Measurements from ENCODE around the gene RFTN1.

RFTN1 gene

DNA sequence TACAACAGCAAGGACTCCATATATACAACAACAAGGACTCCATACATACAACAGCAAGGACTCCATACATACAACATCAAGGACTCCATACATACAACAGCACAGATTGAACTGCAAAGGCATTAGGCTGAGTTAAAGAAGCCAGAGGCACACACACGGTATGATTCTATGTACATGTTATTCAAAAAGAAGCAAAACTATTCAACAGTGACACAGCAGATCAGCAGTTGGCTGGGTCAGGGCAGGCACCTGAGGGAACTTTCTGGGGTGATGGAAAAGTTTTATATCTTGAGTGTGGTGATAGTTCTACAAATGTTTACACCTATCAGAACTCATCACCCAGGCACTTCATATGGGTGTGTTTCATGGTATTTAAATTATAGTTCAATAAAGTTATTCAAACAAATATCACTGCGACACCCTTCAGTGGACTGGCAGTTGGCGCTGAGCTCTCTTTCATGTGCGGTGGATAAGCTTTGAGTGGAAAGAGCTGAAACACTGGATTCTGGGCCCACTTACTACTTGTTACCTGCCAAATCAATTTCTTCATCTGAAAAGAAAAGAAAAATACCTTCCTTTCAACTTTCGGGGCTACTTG, 28.0 kb downstream of the RFTN1 start:
- no peak for DNase-seq

DNA sequence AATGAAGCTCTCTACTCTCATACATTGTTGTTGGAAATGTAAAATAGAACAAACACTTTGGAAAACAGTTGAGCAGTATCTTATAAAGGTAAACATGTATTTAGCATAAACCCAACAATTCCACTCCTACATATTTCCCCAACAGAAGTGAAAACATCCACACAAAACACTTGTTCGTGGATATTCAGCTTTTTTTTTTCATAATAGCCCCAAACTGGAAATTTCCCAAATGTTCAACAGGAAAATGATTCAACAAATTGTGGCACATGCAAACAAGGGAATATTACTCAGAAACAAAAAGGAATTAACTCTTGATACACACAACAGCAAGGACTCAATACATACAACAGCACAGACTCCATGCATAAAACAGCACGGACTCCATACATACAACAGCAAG, 28.5 kb downstream of the RFTN1 start:
- no peak for DNase-seq

DNA sequence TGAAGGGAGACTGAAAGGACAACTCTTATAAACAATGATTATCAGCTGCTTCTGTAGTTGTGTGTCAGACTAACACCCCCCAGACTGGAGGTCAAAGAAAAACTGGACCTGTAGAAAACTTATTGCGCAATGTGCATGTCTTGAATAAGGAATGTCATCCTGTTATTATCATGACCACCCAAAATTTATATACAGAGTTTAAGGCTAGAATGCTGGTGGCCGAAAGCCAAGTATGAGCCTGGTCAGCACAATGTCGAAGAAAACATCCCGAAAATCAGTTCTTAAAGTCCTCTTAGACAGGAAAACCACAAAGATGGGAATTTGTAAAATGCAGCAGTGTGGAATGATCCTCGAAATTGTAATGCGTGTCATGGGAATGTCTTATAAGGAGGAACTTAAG, 29.3 kb downstream of the RFTN1 start:
- DNase-seq = no peak

DNA sequence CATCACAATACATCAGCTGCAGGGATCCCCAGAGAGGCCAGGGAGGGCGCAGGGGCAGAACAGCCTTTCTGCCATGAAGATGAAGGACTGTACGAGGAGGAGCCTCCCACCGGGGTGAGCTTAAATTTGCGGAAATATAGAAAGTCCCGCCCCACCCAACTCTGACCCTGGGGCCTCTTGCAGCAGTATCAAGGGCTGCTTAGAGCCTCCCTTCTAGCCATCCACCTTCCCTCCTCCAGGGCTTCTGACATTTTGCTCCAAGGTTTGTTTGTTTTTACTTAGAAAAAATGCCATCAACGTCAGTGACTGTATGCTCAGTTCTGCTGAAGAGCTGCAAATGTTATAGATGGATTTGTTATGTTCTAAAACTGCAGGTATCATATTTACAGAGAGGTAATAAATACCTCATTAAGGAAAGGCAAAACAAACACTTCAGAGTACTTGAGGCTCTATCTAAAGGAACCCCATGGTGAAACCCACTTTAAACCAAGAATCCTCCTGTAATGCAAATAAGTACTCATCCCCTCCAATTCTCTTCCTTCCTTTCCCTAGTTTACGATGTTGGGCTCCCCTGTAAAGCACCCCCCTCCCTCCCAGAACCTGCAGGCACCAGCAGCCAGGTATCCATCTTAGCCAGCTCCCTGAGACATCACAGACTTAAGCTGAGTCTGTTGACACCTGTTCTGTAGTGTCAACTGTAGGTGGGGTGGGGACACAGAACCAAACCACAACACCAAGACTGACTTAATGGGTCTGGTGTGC, 30.5 kb downstream of the RFTN1 start:
- peak; percentile 32 for DNase-seq

DNA sequence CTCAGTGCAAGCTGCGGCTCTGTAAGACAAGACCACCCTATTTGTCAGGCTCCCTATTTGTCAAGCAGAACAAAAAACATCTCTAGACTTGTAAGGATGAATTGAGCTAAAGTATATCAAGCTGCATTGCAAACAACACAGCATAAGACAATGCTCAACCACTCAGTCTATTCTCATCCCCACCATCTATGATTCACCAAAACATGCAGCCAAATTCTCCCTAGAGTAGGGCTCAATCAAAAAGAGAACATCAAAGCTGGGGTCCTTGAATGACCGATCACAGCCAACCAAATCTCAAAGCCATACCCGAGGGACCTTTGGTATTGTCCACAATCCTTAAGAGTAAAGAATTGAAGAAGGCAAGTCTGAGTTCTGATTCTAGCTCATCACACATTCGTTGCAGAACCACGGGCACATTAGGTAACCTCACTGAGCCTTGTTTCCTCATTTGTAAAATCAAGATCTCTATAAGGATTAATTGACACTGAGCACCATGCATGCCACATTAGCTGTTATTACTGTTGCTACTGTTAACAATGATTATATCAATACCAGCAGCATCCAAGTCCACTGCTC, 31.2 kb downstream of the RFTN1 start:
- no peak for DNase-seq

DNA sequence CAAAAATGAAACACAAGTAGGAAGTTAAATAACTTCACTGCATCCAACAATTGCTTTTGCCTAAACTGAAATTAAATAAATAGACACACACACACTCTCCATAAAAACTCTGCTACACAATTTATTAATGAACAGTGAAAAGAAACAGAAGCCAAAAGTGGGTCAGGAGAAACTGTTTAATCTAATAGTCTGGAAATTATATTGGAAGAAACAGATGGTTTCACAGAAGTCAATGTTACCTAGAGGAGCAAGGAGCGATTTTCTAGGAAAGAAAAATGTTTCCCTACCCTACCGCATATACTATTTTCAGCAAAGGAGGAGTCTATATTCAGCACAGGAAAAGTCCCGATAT, 32.0 kb downstream of the RFTN1 start:
- no peak for DNase-seq

DNA sequence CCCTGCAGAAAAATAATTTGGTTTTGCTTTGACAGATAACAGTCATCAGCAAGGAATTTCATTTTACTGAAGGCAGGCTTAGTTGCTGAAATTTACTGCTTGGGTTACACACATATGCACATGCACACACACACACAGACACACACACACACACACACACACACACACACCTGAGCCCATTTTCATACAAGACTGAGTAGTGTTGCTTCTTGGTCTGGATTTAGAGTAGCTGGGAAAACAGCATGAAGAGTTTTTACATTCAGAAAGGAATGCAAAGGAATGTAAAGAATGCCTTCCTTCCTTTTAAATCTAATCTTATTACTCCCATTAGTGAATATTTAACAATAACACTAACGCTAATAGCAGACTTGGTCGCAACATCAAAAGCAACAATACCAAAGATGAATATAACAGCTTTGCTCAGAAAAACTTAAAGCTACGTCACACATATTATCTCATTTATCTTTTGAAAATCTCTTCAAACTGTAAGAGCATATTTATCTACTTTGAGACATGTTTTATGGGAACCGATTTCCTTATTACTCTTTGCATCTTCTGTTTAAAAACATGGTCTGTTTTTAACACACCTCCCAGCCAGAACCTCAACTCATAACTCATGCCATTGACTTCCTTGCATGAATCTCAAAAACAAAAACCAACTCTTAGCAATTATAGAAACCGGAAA, 32.5 kb downstream of the RFTN1 start:
- peak; percentile 39 for DNase-seq

DNA sequence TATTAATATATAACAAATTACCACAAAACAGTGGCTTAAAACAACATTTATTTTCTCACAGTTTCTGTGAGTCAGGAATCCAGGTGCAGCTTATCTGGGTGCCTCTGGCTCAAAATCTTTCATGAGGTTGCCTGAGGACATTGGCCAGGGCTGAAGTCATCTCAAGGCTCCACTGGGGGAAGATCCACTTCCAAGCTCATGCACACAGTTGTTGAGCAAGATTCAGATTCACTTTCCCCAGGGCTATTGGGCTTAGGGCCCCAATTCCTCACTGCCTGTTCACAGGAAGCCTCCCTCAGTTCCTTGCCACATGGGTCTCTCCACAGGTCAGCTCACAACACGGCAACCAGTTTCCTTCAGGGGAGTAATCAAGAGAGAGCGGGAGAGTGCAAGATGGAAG, 35.0 kb downstream of the RFTN1 start:
- DNase-seq = no peak

DNA sequence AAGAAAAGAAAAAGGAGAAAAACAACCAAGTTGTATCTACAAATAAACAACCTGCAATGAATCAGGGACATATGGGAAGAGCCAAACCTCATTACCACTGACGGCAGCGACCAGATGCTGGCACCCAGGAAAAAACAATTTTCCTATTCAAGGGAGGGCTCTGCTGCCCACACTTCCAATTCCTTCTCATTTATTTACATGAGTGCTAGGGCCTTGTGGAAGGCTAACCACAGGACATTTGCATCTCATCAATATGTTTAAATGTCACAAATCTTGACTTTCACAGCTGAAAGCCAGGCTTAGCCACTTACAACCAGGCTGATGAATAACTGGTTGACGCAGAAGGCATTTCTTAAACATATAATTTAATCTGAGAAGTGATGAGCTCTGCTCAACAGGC, 36.0 kb downstream of the RFTN1 start:
- no peak for DNase-seq

DNA sequence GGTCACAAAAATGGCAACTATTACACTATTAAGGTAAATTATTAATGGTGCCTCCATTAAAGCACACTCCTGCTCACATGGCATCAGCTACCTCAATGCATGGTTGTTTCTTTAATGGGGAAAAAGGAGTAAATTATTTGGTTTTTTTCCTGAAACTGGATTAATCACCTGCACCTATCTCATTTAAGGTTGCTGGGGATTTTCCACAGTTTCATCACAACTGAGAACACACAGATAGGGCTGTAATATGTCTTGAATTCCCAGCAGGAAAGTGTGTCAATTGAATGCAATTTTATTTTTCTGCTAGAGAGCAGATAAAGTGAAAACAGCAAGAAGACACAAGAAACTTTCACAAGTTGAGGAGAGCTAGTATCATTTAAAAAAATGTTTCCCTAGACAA, 36.4 kb downstream of the RFTN1 start:
- no peak for DNase-seq

DNA sequence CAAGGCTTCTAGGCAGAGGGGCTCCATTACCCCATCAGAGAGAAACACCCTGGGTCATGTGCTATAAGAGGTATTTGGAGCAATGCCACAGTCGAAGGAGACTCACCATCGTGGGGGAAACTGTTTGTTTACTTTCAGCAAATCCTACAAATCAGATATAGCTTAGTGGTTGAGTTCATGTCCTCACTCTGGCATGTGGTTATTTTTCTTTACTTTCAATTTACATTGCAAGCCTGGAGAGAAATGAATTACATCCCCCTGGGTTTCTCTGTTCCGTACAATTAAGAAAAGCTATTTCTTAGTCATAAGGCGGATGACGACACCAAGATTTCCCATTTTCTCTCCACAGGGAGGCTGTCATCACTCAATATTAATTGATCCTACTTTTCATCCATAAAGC, 36.9 kb downstream of the RFTN1 start:
- peak; percentile 61 for DNase-seq

DNA sequence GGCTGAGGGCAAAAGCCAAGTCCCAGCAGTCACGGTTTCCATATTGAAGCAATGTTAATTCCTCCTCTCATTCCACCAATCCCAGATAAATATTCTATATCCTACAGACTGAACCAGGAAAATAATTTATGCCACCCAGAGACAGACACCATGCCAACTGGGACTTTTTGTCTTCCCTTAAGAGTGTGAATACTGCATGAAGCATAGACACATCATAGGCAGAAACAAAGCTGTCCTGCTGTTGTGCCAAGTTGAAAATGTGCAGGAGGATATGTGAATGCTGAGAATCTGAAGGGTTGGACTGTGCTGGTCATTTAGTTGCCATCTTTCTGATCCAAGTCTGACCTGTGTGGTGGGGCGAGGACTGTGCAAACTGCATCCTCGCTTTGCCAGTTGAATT, 37.7 kb downstream of the RFTN1 start:
- DNase-seq = no peak

DNA sequence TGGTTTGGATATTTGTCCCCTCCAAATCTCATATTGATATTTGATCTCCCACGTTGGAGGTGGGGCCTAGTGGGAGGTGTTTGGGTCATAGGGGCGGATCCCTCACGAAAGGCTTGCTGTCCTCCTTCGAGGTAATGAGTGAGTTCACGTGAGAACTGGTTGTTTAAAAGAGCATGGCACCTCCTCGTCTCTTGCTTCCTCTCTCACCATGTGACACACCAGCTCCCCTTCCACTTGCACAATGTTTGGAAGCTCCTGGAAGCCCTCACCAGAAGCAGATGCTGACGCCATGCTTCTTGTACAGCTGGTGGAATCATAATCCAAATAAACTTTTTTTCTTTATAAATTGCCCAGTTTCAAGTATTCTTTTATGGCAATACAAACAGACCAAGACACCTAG, 38.6 kb downstream of the RFTN1 start:
- no peak for DNase-seq

DNA sequence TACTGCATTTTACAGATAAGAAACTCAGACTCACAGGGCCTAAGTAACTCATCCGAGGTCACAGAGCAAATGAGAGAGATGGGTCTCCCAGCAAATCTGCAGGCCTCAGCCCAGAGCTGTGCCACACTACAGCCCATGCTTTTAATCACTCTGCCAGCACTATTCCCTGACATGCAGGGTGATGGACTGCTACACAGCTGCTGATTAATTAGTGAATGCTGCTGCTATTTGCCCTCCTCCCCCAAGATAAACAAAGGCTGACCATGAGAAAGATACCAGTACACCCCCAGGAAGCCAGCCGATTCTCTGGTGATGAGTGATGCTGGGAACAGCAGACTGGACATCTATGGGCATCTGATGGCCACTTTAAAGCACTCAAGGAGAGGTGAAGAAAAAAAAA, 39.3 kb downstream of the RFTN1 start:
- DNase-seq = no peak

DNA sequence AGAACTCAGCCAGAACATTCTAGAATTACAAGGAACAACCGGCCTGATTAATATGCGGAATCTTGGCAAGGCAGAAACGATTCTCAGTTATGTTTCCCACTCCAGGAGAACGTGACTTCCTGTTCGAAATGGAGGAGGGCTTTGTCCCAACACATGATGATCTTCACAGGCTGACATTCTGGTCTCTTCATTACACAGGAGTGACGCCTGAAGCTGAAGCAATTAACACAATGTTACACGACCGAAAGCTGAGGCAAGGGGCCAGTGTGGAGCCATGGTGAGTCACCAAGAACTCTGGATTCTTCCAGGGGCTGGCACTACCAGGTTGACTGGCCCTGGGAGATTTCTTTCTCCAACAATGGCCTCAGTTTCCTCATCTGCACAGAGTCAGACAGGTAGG, 40.9 kb downstream of the RFTN1 start:
- DNase-seq = no peak

DNA sequence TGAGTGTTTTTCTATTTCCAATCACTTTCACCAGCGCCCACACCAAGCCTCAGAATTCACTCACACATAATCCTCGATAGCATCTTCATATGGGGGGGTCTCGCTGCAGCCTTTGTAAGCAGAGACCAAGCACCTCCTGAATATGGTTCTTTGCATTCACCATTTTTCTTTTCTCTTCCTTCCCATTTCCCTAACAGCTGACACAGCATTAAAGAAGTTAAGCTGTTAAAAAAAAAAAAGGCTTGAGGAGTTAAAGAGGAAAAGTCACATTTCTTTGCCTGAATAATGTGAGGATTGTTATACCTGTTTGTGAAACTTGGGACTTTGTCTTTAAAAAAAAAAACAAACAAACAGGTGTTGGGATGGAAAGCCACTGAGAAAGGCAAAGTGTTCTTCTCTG, 41.6 kb downstream of the RFTN1 start:
- no peak for DNase-seq

DNA sequence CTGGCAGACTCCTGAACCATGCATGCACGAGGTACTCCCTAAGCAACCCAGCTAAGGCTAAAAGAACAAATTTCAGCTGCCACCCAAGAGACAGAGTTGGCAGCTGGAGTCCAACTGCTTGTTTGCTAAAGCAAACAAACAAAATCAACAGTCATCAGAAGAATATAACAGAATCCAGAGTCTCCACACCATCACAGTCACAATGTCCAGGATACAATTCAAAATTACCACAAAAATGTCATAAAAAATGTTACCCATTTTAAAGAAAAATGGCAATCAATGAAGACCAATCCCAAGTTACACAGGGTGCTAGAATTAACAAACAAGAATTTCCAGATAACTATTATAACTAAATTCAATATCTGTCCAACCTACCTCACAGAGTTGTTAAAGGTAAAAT, 42.9 kb downstream of the RFTN1 start:
- no peak for DNase-seq

DNA sequence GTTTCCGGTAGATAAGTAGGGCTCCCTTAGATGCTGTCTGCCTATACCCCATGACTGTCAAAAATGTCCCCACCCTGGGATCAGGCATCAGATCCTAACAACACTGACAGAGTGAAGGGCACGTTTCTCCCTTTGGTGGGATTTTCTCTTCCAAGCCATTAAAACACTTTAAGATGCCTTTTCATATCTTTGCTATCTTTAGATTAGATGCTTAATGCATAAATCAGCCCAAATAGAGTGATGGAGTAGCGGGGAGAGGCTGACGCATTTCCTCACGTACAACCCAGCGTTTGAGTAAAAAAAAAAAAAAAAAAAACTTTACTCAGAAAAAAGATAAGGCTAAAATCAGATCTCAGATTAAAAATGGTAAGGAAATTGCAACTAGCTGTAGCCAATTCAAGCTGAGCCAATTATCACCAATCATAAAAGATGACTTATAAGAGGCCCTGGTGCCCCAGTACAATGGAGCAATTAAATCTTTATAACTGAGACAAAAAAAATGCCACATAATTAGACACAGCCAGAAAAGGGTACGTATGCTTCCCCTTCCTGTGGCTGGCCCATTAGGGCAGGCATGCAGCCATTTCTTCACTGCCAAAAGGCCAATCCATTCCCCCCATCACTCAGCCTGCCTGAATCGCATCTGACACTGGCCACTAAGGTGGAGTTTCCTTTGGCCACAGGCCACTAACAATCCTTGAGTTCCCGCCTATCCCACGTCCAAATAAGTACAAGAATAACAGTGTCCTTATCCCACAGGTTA, 45.0 kb downstream of the RFTN1 start:
- no peak for DNase-seq

DNA sequence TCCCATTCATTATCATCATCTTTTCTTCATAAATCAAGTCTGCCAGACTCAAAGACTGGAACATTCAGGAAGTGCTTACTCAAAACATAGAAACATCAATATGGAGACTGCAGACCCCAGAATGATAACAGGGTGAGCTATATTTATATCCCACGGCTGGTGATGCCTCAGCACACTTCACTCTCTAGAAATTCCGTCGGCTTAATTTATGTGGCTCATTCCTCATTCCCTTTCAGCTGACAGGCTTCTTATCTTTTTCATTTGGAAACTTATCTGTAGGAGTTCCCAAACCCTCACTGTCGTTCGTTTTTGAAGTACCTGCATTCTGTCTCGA, 45.5 kb downstream of the RFTN1 start:
- no peak for DNase-seq

DNA sequence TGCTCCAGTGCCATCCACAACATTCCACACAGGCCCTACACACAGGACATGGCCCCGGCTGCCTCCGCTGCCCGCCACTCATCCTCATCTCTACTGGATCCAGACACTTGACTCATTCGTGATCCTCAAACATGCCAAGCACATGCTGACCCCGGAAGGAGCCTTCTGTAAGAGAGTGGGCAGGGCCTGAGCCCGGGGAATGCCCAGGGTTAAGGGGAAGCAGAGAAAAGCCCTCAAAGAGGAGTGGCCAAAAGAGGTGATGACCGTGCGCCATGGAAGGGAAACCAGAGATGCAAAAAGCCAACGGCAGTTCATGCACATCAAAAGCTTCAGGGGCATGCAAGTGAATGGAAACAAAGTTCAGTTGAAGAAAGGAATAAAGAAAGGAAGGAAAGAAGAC, 46.1 kb downstream of the RFTN1 start:
- peak; percentile 59 for DNase-seq

DNA sequence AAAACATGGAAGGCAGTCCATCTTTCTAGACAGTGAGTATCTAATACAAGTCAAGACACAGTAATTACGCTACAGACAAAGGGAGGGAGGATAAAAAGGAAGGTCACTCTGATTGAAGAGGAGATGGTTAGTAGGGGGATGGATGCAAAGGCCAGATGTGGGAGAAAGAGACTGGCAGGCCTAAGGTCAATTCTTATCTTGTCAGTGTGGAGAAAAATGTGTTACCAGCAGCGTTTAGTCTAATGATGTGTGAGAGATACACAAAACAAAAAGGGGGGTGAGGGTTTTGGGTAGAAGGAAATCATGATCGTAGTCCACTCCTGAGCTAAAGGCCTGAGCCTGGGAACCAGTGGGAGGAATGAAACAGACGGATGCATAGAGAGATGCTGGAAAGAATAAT, 46.7 kb downstream of the RFTN1 start:
- no peak for DNase-seq

DNA sequence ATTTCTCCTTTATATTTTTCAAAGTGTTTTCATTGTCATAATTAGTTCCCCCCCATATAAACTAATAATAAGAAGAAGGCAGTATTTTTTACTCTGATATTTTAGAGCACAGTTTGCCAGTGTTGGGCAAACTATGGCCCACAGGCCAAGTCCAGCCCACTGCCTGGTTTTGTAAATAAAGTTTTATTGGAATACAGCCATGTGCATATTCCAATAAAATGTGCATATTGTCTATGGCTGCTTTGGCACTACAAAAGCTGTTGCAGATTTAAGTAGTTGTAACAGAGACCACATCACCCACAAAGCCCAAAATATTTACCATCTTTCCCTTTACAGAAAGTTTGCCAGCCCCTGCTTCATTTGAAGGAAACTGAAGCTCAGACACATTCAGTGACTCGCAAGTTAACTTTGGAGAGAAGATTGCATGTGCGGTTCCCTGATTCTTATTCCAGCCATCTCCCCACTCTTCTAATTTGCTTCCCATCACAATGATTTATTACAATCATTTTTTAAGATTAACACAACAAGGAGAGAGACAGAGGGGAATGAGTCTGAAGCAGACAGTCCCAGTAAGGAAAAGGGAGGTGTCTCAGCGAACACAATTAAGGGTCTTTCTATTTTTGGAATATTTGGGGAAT, 48.9 kb downstream of the RFTN1 start:
- DNase-seq = no peak

DNA sequence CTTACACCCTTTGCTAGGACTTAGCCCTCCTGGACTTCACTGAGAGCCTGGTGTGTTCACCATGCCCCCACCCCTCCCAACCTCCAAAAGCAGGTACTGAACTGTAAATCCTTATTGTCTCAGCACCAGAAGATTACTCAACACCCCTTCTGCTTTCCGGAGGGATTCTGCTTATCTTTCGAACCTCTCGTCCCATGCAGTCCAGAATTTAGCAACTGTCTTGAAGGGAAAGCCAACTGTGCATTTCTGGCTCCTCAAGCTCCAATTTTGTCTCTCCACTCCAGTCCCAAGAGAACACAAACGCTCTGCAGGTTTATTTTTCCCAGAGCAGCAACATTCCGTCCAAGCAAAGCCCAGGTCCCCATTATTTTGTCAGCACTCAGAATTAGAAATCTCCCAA, 49.6 kb downstream of the RFTN1 start:
- no peak for DNase-seq
